Renal cortical epithelial cell (primary cell): ENCODE measurements around the gene TP53BP1. TPM values are rescaled to one million over a fixed set of nuclear protein-coding genes. Genes with fewer than 3 reads are reported as not detected.

Source experiments
- total RNA-seq: library from RNA; depleted of rRNA; stranded (reverse); fragments of >200 nt; gene quantifications from 2 replicates; pipeline ENCODE4 v1.2.3, GENCODE V29; 2014

The TP53BP1 gene
- total RNA-seq, 1 donor from 2014 or later, result 143 TPM

Other genes with a start within 250 kb of the TP53BP1 start
- gene TGM5, start 226.2 kb downstream of the TP53BP1 start, total RNA-seq, result 0.25 and 0.35 TPM in 2 replicates
- gene TGM7, start 190.9 kb downstream of the TP53BP1 start, total RNA-seq, result not detected in 2 replicates
- gene LCMT2, start 162.6 kb downstream of the TP53BP1 start, total RNA-seq, result 15.1 and 16.6 TPM in 2 replicates
- gene ZSCAN29, start 122.1 kb downstream of the TP53BP1 start, total RNA-seq, result 32.9 and 35.1 TPM in 2 replicates
- gene TUBGCP4, start 122.1 kb downstream of the TP53BP1 start, total RNA-seq, result 14.2 and 22.4 TPM in 2 replicates
- gene MAP1A, start 24.5 kb upstream of the TP53BP1 start, total RNA-seq, result 0.52 and 6.1 TPM in 2 replicates
- gene PPIP5K1, start 97.1 kb upstream of the TP53BP1 start, total RNA-seq, result 9.6 and 43.3 TPM in 2 replicates
- gene CKMT1B, start 100.9 kb upstream of the TP53BP1 start, total RNA-seq, result 0.10 and 1.9 TPM in 2 replicates
- gene STRC, start 125.6 kb upstream of the TP53BP1 start, total RNA-seq, result 0.05 TPM in 1 of 2 replicates, not detected in the other
- 0.52 and 0.60 TPM in 2 replicates for gene CATSPER2, start 155.7 kb upstream of the TP53BP1 start, total RNA-seq
- 0.35 TPM in 1 of 2 replicates, not detected in the other for gene CKMT1A, start 200.7 kb upstream of the TP53BP1 start, total RNA-seq